ENCODE data around the gene ACACA. TPM values are rescaled to one million over a fixed set of nuclear protein-coding genes. Genes with fewer than 3 reads are reported as not detected.

The ACACA gene
- total and polyA plus RNA-seq, 2 donors (not counting 3 experiments of a cell fraction or from before 2014, with no cell fraction given) = 55.3 to 124 TPM

- no peaks in the 10 kb centered on the region for H3K9me1 ChIP-seq (replicated peaks; ENCODE audit: control insufficient read depth, extremely low read depth, insufficient read depth, low read length)
- peaks cover 6 to 25% of the 10 kb centered on the region in 2 experiments for H3K36me3 ChIP-seq (ENCODE audit: control insufficient read depth in 2 of 2, extremely low read depth in 1 of 2, insufficient read depth in 2 of 2, low read length in 2 of 2)
- H4K20me1 ChIP-seq (replicated peaks; ENCODE audit: control insufficient read depth, extremely low read depth, insufficient read depth, low read length) = no peaks in the 10 kb centered on the region
- TF ChIP-seq MYC (IDR thresholded peaks at IDR 0.05; ENCODE audit: low read depth, low read length) = no peak
- no peak overlapping the region for H3K4me2 ChIP-seq (ENCODE audit: insufficient read depth, low read length)
- H2AFZ ChIP-seq (ENCODE audit: low read depth, low read length) = no peak overlapping the region
- ChIA-PET POLR2A (no interaction called here), CTCF (interaction anchor here (0.8 to 1.3 kb wide), 3 partner anchors 12 to 150 kb away, joined by 3 to 4 read pairs (median 3); no protein-coding TSS in a partner anchor)
- FAIRE-seq (no peak), DNase-seq (ENCODE audit: low read depth, low spot score) (peak; percentile 63)
- no peaks in the 10 kb centered on the region for H3K9me3 ChIP-seq (replicated peaks; ENCODE audit: control insufficient read depth, insufficient read depth, low read length)
- dilution Hi-C loops (cut with MboI; ENCODE audit: extremely low pct_ligation_motif_present, low sequenced_read_pairs) = no loop called here
- BruUV-seq (replicated peaks) = no TSS peak
- H3K4me1 ChIP-seq (ENCODE audit: control insufficient read depth, extremely low read depth, insufficient read depth, low read length) = peaks cover 10% of the 10 kb centered on the region
- no peak overlapping the region for H3K4me3 ChIP-seq (replicated peaks in 1 of 3; ENCODE audit: insufficient read depth in 1 of 3, low read depth in 1 of 3, low read length in 3 of 3)
- peak overlapping the region; percentile 57 for H3K27ac ChIP-seq (ENCODE audit: insufficient read depth, low read depth, low read length)
- no peaks in the 10 kb centered on the region for H3K79me2 ChIP-seq (ENCODE audit: control insufficient read depth, insufficient read depth, low read length)
- intact Hi-C loops (cut with micrococcal nuclease) = no loop called here
- no peaks in the 10 kb centered on the region for H3K27me3 ChIP-seq (ENCODE audit: control insufficient read depth in 2 of 2, insufficient read depth in 2 of 2, low read length in 2 of 2)
- no peak overlapping the region for H3K9ac ChIP-seq (replicated peaks; ENCODE audit: extremely low read depth, insufficient read depth, low read length)
Observed at GRCh38 chr17:37089956-37090355, 316.7 kb downstream of the ACACA start.

GRCh38 chr17:37088913-37089312 is 317.7 kb downstream of the ACACA start:
- Histone ChIP-seq H3K27me3 (ENCODE audit: control insufficient read depth in 2 of 2, insufficient read depth in 2 of 2, low read length in 2 of 2) (no peaks in the 10 kb centered on the region), H3K9me1 (replicated peaks; ENCODE audit: control insufficient read depth, extremely low read depth, insufficient read depth, low read length) (no peaks in the 10 kb centered on the region), H3K9me3 (replicated peaks; ENCODE audit: control insufficient read depth, insufficient read depth, low read length) (no peaks in the 10 kb centered on the region), H3K36me3 (ENCODE audit: control insufficient read depth in 2 of 2, extremely low read depth in 1 of 2, insufficient read depth in 2 of 2, low read length in 2 of 2) (peaks cover 6 to 21% of the 10 kb centered on the region in 2 experiments), H3K4me3 (replicated peaks in 1 of 3; ENCODE audit: insufficient read depth in 1 of 3, low read depth in 1 of 3, low read length in 3 of 3) (no peak overlapping the region), H2AFZ (ENCODE audit: low read depth, low read length) (no peak overlapping the region), H3K79me2 (ENCODE audit: control insufficient read depth, insufficient read depth, low read length) (no peaks in the 10 kb centered on the region), H3K4me1 (ENCODE audit: control insufficient read depth, extremely low read depth, insufficient read depth, low read length) (peaks cover 10% of the 10 kb centered on the region), H3K27ac (ENCODE audit: insufficient read depth, low read depth, low read length) (peak overlapping the region; percentile 57), H4K20me1 (replicated peaks; ENCODE audit: control insufficient read depth, extremely low read depth, insufficient read depth, low read length) (no peaks in the 10 kb centered on the region), H3K4me2 (ENCODE audit: insufficient read depth, low read length) (no peak overlapping the region), H3K9ac (replicated peaks; ENCODE audit: extremely low read depth, insufficient read depth, low read length) (no peak overlapping the region)
- FAIRE-seq (no peak), DNase-seq (ENCODE audit: low read depth, low spot score) (no peak)
- TF ChIP-seq CTCF (IDR thresholded peaks at IDR 0.05; ENCODE audit: extremely low read depth in 1 of 2, insufficient read depth in 1 of 2, low read depth in 1 of 2, low read length in 2 of 2) = no peak
- TF ChIP-seq POLR2AphosphoS5 (IDR thresholded peaks at IDR 0.05; ENCODE audit: insufficient read depth, low read depth, low read length) = no peak
- no peak for TF ChIP-seq MAX (IDR thresholded peaks at IDR 0.05; ENCODE audit: insufficient read depth, insufficient read length)
- TF ChIP-seq EZH2 (IDR thresholded peaks at IDR 0.05; ENCODE audit: borderline replicate concordance, low read depth, low read length, severe bottlenecking) = no peak
- no peak for TF ChIP-seq GATA2 (IDR thresholded peaks at IDR 0.05; ENCODE audit: insufficient read depth, insufficient read length, low read depth, low read length)
- TF ChIP-seq JUN (IDR thresholded peaks at IDR 0.05; ENCODE audit: borderline replicate concordance, insufficient read depth, insufficient read length, low read depth) = no peak
- no peak for TF ChIP-seq FOS (IDR thresholded peaks at IDR 0.05; ENCODE audit: borderline replicate concordance, insufficient read depth, low read length)
- TF ChIP-seq POLR2A (IDR thresholded peaks at IDR 0.05; ENCODE audit: low read depth, low read length) = no peak
- TF ChIP-seq MYC (IDR thresholded peaks at IDR 0.05; ENCODE audit: low read depth, low read length) = no peak
- ChIA-PET CTCF (interaction anchor here (0.6 to 1.3 kb wide), 2 partner anchors 15 to 41 kb away, joined by 3 to 4 read pairs; no protein-coding TSS in a partner anchor), POLR2A (no interaction called here)
- BruUV-seq (replicated peaks) = no TSS peak
- dilution Hi-C loops (cut with MboI; ENCODE audit: extremely low pct_ligation_motif_present, low sequenced_read_pairs) = no loop called here
- intact Hi-C loops (cut with micrococcal nuclease) = no loop called here

All from endothelial cell of umbilical vein (primary cell).